Measurements from ENCODE around the gene KCNQ1.

Gene KCNQ1

DNA sequence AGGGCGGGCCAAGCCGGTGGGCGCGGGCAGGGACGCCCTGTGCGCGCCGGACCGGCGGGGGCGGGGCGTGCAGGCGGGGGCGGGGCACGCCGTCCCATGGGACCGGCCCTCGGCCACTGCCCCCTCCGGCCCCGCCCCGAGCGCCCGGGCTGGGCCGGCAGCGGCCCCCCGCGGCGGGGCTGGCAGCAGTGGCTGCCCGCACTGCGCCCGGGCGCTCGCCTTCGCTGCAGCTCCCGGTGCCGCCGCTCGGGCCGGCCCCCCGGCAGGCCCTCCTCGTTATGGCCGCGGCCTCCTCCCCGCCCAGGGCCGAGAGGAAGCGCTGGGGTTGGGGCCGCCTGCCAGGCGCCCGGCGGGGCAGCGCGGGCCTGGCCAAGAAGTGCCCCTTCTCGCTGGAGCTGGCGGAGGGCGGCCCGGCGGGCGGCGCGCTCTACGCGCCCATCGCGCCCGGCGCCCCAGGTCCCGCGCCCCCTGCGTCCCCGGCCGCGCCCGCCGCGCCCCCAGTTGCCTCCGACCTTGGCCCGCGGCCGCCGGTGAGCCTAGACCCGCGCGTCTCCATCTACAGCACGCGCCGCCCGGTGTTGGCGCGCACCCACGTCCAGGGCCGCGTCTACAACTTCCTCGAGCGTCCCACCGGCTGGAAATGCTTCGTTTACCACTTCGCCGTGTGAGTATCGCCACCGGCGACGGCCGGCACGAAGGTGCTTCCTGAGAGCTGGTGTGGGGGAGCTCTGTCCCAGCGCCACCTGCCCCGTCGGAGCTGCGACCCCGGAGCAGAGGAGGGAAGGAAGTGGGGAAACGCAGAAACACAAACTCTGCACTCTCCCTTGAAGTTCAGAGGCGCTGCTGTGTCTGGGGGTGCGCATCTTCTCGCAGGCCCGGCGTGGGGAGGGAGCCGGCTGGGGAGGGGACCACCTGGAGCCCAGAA is at the start of gene KCNQ1:
TSS of gene KCNQ1 (plus strand) at position 188 of the 925 bp plus-strand sequence. CDS start at position 279, 91 bp downstream.
- TF ChIP-seq, protein P1, sequence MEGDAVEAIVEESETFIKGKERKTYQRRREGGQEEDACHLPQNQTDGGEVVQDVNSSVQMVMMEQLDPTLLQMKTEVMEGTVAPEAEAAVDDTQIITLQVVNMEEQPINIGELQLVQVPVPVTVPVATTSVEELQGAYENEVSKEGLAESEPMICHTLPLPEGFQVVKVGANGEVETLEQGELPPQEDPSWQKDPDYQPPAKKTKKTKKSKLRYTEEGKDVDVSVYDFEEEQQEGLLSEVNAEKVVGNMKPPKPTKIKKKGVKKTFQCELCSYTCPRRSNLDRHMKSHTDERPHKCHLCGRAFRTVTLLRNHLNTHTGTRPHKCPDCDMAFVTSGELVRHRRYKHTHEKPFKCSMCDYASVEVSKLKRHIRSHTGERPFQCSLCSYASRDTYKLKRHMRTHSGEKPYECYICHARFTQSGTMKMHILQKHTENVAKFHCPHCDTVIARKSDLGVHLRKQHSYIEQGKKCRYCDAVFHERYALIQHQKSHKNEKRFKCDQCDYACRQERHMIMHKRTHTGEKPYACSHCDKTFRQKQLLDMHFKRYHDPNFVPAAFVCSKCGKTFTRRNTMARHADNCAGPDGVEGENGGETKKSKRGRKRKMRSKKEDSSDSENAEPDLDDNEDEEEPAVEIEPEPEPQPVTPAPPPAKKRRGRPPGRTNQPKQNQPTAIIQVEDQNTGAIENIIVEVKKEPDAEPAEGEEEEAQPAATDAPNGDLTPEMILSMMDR (IDR thresholded peaks at IDR 0.05; ENCODE audit: insufficient read depth, low read depth, low read length, missing control alignments) = no peak
- H3K4me3 ChIP-seq (ENCODE audit: low read length) = no peak within 1 kb of the TSS
- DNase-seq (ENCODE audit: low read depth) = no peak

GRCh38 chr11:2395211-2395730 is 49.5 kb upstream of the KCNQ1 start:
- no peak for DNase-seq (ENCODE audit: low read depth)
- TF ChIP-seq, protein P1 (IDR thresholded peaks at IDR 0.05; ENCODE audit: insufficient read depth, low read depth, low read length, missing control alignments) = no peak
- no peak overlapping the region for H3K4me3 ChIP-seq (ENCODE audit: low read length)

- no peak overlapping the region for H3K4me3 ChIP-seq (ENCODE audit: low read length)
- DNase-seq (ENCODE audit: low read depth) = no peak
- TF ChIP-seq, protein P1 (IDR thresholded peaks at IDR 0.05; ENCODE audit: insufficient read depth, low read depth, low read length, missing control alignments) = no peak
These were observed 49.0 kb upstream of the KCNQ1 start for GRCh38 chr11:2395856-2396255.

- DNase-seq (ENCODE audit: low read depth) = no peak
- TF ChIP-seq, protein P1 (IDR thresholded peaks at IDR 0.05; ENCODE audit: insufficient read depth, low read depth, low read length, missing control alignments) = no peak
- no peak overlapping the region for H3K4me3 ChIP-seq (ENCODE audit: low read length)
These were observed 48.3 kb upstream of the KCNQ1 start for GRCh38 chr11:2396471-2396870.

DNA sequence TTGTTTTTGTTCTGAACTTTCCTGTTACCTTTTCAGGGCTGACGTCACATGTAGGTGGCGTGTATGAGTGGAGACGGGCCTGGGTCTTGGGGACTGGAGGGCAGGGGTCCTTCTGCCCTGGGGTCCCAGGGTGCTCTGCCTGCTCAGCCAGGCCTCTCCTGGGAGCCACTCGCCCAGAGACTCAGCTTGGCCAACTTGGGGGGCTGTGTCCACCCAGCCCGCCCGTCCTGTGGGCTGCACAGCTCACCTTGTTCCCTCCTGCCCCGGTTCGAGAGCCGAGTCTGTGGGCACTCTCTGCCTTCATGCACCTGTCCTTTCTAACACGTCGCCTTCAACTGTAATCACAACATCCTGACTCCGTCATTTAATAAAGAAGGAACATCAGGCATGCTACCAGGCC is 47.8 kb upstream of the KCNQ1 start:
- H3K4me3 ChIP-seq (ENCODE audit: low read length) = no peak overlapping the region
- TF ChIP-seq, protein P1 (IDR thresholded peaks at IDR 0.05; ENCODE audit: insufficient read depth, low read depth, low read length, missing control alignments) = no peak
- DNase-seq (ENCODE audit: low read depth) = no peak

DNA sequence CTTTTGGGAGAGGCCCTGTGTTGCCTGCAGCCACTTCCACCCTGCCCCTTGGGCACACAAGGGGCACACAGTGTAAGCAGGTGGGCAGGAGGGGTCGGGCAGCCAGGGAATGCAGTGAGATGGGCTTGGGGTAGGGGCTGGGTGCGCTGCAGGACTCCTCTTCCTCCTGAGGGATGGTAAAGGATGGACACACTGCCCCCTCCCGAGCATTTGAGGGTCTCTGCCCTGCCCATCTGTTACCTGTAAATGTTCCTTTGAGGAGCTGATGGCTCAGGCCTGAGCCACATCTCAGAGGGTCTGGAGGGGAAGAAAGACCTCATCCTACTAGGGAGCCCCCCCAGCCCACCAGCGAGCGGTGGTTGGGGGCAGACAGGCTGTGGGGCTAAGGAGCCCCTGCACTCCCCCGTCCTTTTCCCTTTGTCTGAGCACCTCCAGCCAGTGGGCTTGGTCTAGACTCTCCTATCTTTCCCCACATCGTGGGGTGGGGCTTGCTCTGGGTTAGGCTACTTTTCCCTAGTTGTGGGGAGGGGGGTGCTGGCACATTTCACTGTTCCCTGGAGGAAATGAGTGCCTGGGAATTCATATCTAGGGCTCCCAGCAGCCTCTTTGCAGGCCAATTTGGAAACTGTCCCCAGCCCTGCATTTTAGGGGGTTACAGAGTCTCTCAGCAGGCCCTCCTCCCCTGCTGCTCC is 46.0 kb upstream of the KCNQ1 start:
- peak overlapping the region; percentile 75 for H3K4me3 ChIP-seq (ENCODE audit: low read length)
- TF ChIP-seq, protein P1 (IDR thresholded peaks at IDR 0.05; ENCODE audit: insufficient read depth, low read depth, low read length, missing control alignments) = no peak
- no peak for DNase-seq (ENCODE audit: low read depth)

Measured in epithelial cell of esophagus (primary cell).